ENCODE data around the gene PPM1N. TPM values are rescaled to one million over a fixed set of nuclear protein-coding genes. Genes with fewer than 3 reads are reported as not detected.

Gene PPM1N
- total RNA-seq, 1 experiment from 2014 or later: 2.5 TPM

GRCh38 chr19:45455707-45456499 is 42.3 kb upstream of the PPM1N start:
- no peaks in the 10 kb centered on the region for H3F3A ChIP-seq (ENCODE audit: low read length, unreplicated experiment)
- intact Hi-C loops (cut with micrococcal nuclease): no loop called here
- peak; percentile 83 for ATAC-seq
- H3K36me3 ChIP-seq (ENCODE audit: low read depth, low read length): no peaks in the 10 kb centered on the region
- no peaks in the 10 kb centered on the region for H3K79me2 ChIP-seq (ENCODE audit: low read length)
- no peaks in the 10 kb centered on the region for H3K9me3 ChIP-seq (ENCODE audit: low read length)
- peak overlapping the region; percentile 87 for H3K4me2 ChIP-seq (ENCODE audit: low read length)
- TF ChIP-seq EZH2phosphoT487 (IDR thresholded peaks at IDR 0.05; ENCODE audit: borderline replicate concordance, low read length) (peak; percentile 87), EZH2 (IDR thresholded peaks at IDR 0.05; ENCODE audit: low read length, unreplicated experiment) (no peak), CTCF (conservative IDR thresholded peaks at IDR 0.05; ENCODE audit: low read depth, low read length) (no peak)
- CTCF ChIA-PET: no interaction called here
- H3K4me1 ChIP-seq (ENCODE audit: insufficient read depth, low read length): peaks cover 26% of the 10 kb centered on the region
- no peaks in the 10 kb centered on the region for H4K20me1 ChIP-seq (ENCODE audit: low read length)
- H3K9ac ChIP-seq (ENCODE audit: low read length): peak overlapping the region; percentile 78
- H3K27me3 ChIP-seq (ENCODE audit: low read length): no peaks in the 10 kb centered on the region
- peak; percentile 95 for DNase-seq
- peak overlapping the region; percentile 94 for H3K27ac ChIP-seq (ENCODE audit: low read length)
- peak overlapping the region; percentile 45; the same call in 1 of the 2 replicates for H3K4me3 ChIP-seq (ENCODE audit: low read length)
- POLR2A ChIA-PET (ENCODE audit: unreplicated experiment): interaction anchor here (0.6 to 1.0 kb wide), 3 partner anchors 10 to 13 kb away, joined by 3 to 6 read pairs (median 4); partner anchors contain the start of gene FOSB
- peak overlapping the region; percentile 76 for H2AFZ ChIP-seq (ENCODE audit: low read length)
- BruUV-seq (replicated peaks): no TSS peak
- no peaks in the 10 kb centered on the region for H3K9me2 ChIP-seq (replicated peaks; ENCODE audit: low read length)

- H3K27ac ChIP-seq (ENCODE audit: low read length): peak overlapping the region; percentile 94
- no peaks in the 10 kb centered on the region for H4K20me1 ChIP-seq (ENCODE audit: low read length)
- ATAC-seq: no peak
- H3F3A ChIP-seq (ENCODE audit: low read length, unreplicated experiment): no peaks in the 10 kb centered on the region
- ChIA-PET CTCF (no interaction called here), POLR2A (ENCODE audit: unreplicated experiment) (no interaction called here)
- H3K36me3 ChIP-seq (ENCODE audit: low read depth, low read length): no peaks in the 10 kb centered on the region
- intact Hi-C loops (cut with micrococcal nuclease): no loop called here
- H3K9me2 ChIP-seq (replicated peaks; ENCODE audit: low read length): no peaks in the 10 kb centered on the region
- no peaks in the 10 kb centered on the region for H3K9me3 ChIP-seq (ENCODE audit: low read length)
- peaks cover 21% of the 10 kb centered on the region for H3K4me1 ChIP-seq (ENCODE audit: insufficient read depth, low read length)
- peak overlapping the region; percentile 87 for H3K4me2 ChIP-seq (ENCODE audit: low read length)
- TF ChIP-seq EZH2phosphoT487 (IDR thresholded peaks at IDR 0.05; ENCODE audit: borderline replicate concordance, low read length) (no peak), CTCF (conservative IDR thresholded peaks at IDR 0.05; ENCODE audit: low read depth, low read length) (no peak), EZH2 (IDR thresholded peaks at IDR 0.05; ENCODE audit: low read length, unreplicated experiment) (no peak)
- H3K4me3 ChIP-seq (ENCODE audit: low read length): no peak overlapping the region; the same call in 1 of the 2 replicates
- no peak overlapping the region for H2AFZ ChIP-seq (ENCODE audit: low read length)
- H3K27me3 ChIP-seq (ENCODE audit: low read length): no peaks in the 10 kb centered on the region
- no peak for DNase-seq
- no peaks in the 10 kb centered on the region for H3K79me2 ChIP-seq (ENCODE audit: low read length)
- BruUV-seq (replicated peaks): no TSS peak
- H3K9ac ChIP-seq (ENCODE audit: low read length): peak overlapping the region; percentile 78; the same call in 1 of the 2 replicates
These were observed 41.8 kb upstream of the PPM1N start for GRCh38 chr19:45456500-45456815.

GRCh38 chr19:45457776-45458175 is 40.5 kb upstream of the PPM1N start:
- Histone ChIP-seq H3K27me3 (ENCODE audit: low read length) (no peaks in the 10 kb centered on the region), H3K9ac (ENCODE audit: low read length) (no peak overlapping the region), H3K4me1 (ENCODE audit: insufficient read depth, low read length) (peaks cover 18% of the 10 kb centered on the region), H3K9me2 (replicated peaks; ENCODE audit: low read length) (no peaks in the 10 kb centered on the region), H3K4me2 (ENCODE audit: low read length) (no peak overlapping the region), H2AFZ (ENCODE audit: low read length) (no peak overlapping the region), H4K20me1 (ENCODE audit: low read length) (no peaks in the 10 kb centered on the region), H3K4me3 (ENCODE audit: low read length) (no peak overlapping the region), H3K27ac (ENCODE audit: low read length) (no peak overlapping the region), H3K36me3 (ENCODE audit: low read depth, low read length) (no peaks in the 10 kb centered on the region), H3K79me2 (ENCODE audit: low read length) (no peaks in the 10 kb centered on the region), H3K9me3 (ENCODE audit: low read length) (no peaks in the 10 kb centered on the region), H3F3A (ENCODE audit: low read length, unreplicated experiment) (no peaks in the 10 kb centered on the region)
- intact Hi-C loops (cut with micrococcal nuclease): no loop called here
- ATAC-seq (no peak), DNase-seq (no peak)
- CTCF ChIA-PET: no interaction called here
- no TSS peak for BruUV-seq (replicated peaks)
- no peak for TF ChIP-seq CTCF (conservative IDR thresholded peaks at IDR 0.05; ENCODE audit: low read depth, low read length)
- POLR2A ChIA-PET (ENCODE audit: unreplicated experiment): no interaction called here

Data from PC-3 (cell line).